HG03521 (cell line): ENCODE results near the gene CALU.
A peak's percentile ranks its signal among the peaks of the same experiment; 100 is the strongest.

Source experiments
- ATAC-seq: cut with Tn5 transposase; IDR thresholded peaks from one replicate; pipeline ENCODE4 v1.9.1; 2021; ENCODE audit warnings: mild to moderate bottlenecking, moderate library complexity; ENCODE audit not compliant: unreplicated experiment

CALU gene

GRCh38 chr7:128739048-128739962, at the start of gene CALU:
CALU (plus strand) TSS chr7:128739359; CDS start chr7:128748584, 9,225 bp downstream.
- ATAC-seq, result peak; percentile 98

GRCh38 chr7:128691227-128691626, 47.9 kb upstream of the CALU start:
- ATAC-seq, result no peak

GRCh38 chr7:128692623-128693270, 46.4 kb upstream of the CALU start:
- no peak for ATAC-seq

GRCh38 chr7:128693373-128694015, 45.7 kb upstream of the CALU start:
- ATAC-seq, result no peak

GRCh38 chr7:128694738-128695137, 44.4 kb upstream of the CALU start:
- no peak for ATAC-seq

GRCh38 chr7:128697302-128697905, 41.8 kb upstream of the CALU start:
- no peak for ATAC-seq

GRCh38 chr7:128699196-128699712, 39.9 kb upstream of the CALU start:
- ATAC-seq, result no peak

GRCh38 chr7:128699895-128700294, 39.3 kb upstream of the CALU start:
- ATAC-seq, result no peak

- ATAC-seq, result no peak
Measured at GRCh38 chr7:128701062-128701785, 37.9 kb upstream of the CALU start.

- ATAC-seq, result no peak
Measured at GRCh38 chr7:128703609-128704241, 35.4 kb upstream of the CALU start.

- ATAC-seq, result no peak
Measured at GRCh38 chr7:128705891-128706333, 33.2 kb upstream of the CALU start.

- no peak for ATAC-seq
Measured at GRCh38 chr7:128707752-128708151, 31.4 kb upstream of the CALU start.

GRCh38 chr7:128708235-128708634, 30.9 kb upstream of the CALU start:
- ATAC-seq, result no peak

GRCh38 chr7:128708824-128709223, 30.3 kb upstream of the CALU start:
- ATAC-seq, result no peak

- no peak for ATAC-seq
Measured at GRCh38 chr7:128710481-128710880, 28.7 kb upstream of the CALU start.

GRCh38 chr7:128713794-128714193, 25.4 kb upstream of the CALU start:
- ATAC-seq, result no peak

- no peak for ATAC-seq
Measured at GRCh38 chr7:128714701-128715495, 24.3 kb upstream of the CALU start.

- no peak for ATAC-seq
Measured at GRCh38 chr7:128718967-128719642, 20.1 kb upstream of the CALU start.
